PC-3 (cell line): ENCODE measurements around the gene ZNF280D. TPM values are rescaled to one million over a fixed set of nuclear protein-coding genes. Genes with fewer than 3 reads are reported as not detected.

Experiments used
- ATAC-seq: fragments of 200-7000 bp; cut with Tn5 transposase; 2 replicates; pipeline ENCODE4 v1.9.1; 2020; ENCODE audit warnings: mild to moderate bottlenecking, moderate library complexity
- BruUV-seq: library from RNA; stranded (reverse); fragments of 400-500 nt; replicated peaks from 2 replicates; lab custom pipeline; 2021; lab: Mats Ljungman, UMichigan
- CTCF ChIA-PET: fragments of 300-600 bp; sonication (Branson Sonifier 250); formaldehyde crosslinking; loops from one replicate; lab custom pipeline; 2022; ENCODE audit warnings: antibody characterized with exemption; lab: Charles Lee
- POLR2A ChIA-PET: fragments of 300-600 bp; sonication (Branson Sonifier 250); formaldehyde crosslinking; loops from one replicate; lab custom pipeline; 2022; ENCODE audit warnings: antibody characterized with exemption; ENCODE audit not compliant: unreplicated experiment; lab: Charles Lee
- DNase-seq: peaks from one replicate; pipeline ENCODE4 v3.0.0-alpha.2; 2015
- H2AFZ ChIP-seq: fragments of 300-600 bp; sonication (generic); 2 replicates; pipeline ENCODE4 v1.6.0; 2016; ENCODE audit warnings: antibody characterized with exemption, low read length
- H3F3A ChIP-seq: fragments of 300-600 bp; sonication (generic); one replicate; pipeline ENCODE4 v1.6.0; 2017; ENCODE audit warnings: antibody characterized with exemption, low read length, control low read depth, mild to moderate bottlenecking; ENCODE audit not compliant: unreplicated experiment
- H3K27ac ChIP-seq: fragments of 300-600 bp; sonication (generic); 2 replicates; pipeline ENCODE4 v1.5.1; 2016; ENCODE audit warnings: mild to moderate bottlenecking, low read length
- H3K27me3 ChIP-seq: fragments of 300-600 bp; sonication (generic); 2 replicates; pipeline ENCODE4 v1.6.1; 2016; ENCODE audit warnings: low read length, mixed read lengths
- H3K36me3 ChIP-seq: fragments of 300-600 bp; sonication (generic); 2 replicates; pipeline ENCODE4 v1.6.1; 2016; ENCODE audit warnings: low read depth, mixed run types, low read length, mixed read lengths
- H3K4me1 ChIP-seq: fragments of 300-600 bp; sonication (generic); 2 replicates; pipeline ENCODE4 v1.5.1; 2016; ENCODE audit warnings: low read length; ENCODE audit not compliant: insufficient read depth
- H3K4me2 ChIP-seq: fragments of 300-600 bp; sonication (generic); 2 replicates; pipeline ENCODE4 v1.6.0; 2016; ENCODE audit warnings: low read length
- H3K4me3 ChIP-seq: fragments of 300-600 bp; sonication (generic); 2 replicates; pipeline ENCODE4 v1.5.1; 2016; ENCODE audit warnings: mild to moderate bottlenecking, low read length, mixed read lengths
- H3K79me2 ChIP-seq: fragments of 300-600 bp; sonication (generic); 2 replicates; pipeline ENCODE4 v1.6.1; 2017; ENCODE audit warnings: low read length, mixed read lengths
- H3K9ac ChIP-seq: fragments of 300-600 bp; sonication (generic); 2 replicates; pipeline ENCODE4 v1.6.0; 2016; ENCODE audit warnings: mild to moderate bottlenecking, low read length
- H3K9me2 ChIP-seq: fragments of 300-600 bp; sonication (generic); replicated peaks from 2 replicates; pipeline ENCODE4 v1.6.1; 2016; ENCODE audit warnings: mixed run types, low read length, mixed read lengths
- H3K9me3 ChIP-seq: fragments of 300-600 bp; sonication (generic); 2 replicates; pipeline ENCODE4 v1.6.1; 2016; ENCODE audit warnings: low read length, mixed read lengths
- H4K20me1 ChIP-seq: fragments of 300-600 bp; sonication (generic); 2 replicates; pipeline ENCODE4 v1.6.1; 2016; ENCODE audit warnings: low read length, mixed read lengths
- EZH2 ChIP-seq: fragments of 300-600 bp; sonication (generic); IDR thresholded peaks from one replicate; pipeline ENCODE4 v1.6.1; 2017; ENCODE audit warnings: antibody characterized with exemption, mild to moderate bottlenecking, low read length; ENCODE audit not compliant: unreplicated experiment
- EZH2phosphoT487 ChIP-seq: fragments of 300-600 bp; sonication (generic); IDR thresholded peaks from 2 replicates; pipeline ENCODE4 v1.6.1; 2018; ENCODE audit warnings: mild to moderate bottlenecking, antibody characterized with exemption, low read length, borderline replicate concordance
- intact Hi-C: fragments of 100-400 bp; cut with micrococcal nuclease; formaldehyde crosslinking; loops from 2 replicates; pipeline ENCODE4 v1.9.0; 2023
- total RNA-seq: library from RNA; depleted of rRNA; stranded (reverse); fragments of >200 nt; gene quantifications from 2 replicates; pipeline ENCODE4 v1.2.3, GENCODE V29; 2014
- TF ChIP-seq, protein P1 (sequence below): fragments of 300-600 bp; sonication (generic); conservative IDR thresholded peaks from 2 replicates; pipeline ENCODE4 v1.5.1; 2017; ENCODE audit warnings: antibody characterized with exemption, low read depth, mild to moderate bottlenecking, low read length

ZNF280D gene
- total RNA-seq, 1 experiment from 2014 or later, result 7.4 TPM

DNA sequence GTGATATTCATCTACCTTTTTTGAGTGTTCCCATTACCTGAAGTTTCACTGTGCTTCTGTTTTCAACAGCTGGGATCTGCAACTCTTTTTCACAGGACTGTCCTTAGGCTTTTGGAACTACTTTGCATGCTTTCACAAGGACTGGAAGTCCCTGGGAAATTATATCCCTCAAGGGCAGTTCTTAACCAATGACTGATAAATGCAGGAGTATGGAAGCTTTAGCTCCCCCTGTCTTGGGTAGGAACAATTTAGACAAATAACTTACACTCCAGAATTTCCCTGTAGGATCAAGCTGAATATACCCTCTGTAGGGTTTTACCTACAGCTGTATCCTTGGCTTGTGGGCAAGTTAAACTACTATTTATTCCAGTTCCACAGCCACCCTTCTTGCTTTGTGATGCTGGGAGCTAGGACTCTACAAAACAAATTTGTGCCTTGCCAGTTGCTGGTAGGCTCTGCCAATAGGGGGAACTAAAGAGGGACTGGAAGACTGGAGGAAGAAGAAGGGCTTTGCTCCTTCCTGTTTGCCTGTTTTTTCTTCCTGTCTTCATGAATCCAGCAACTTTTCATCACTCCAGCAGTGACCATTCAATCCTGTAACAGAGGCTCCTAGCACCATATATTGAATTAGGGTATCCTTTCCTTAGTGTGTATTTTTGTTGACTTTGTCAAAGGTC lies 6.8 kb upstream of the ZNF280D start:
- H3K36me3 ChIP-seq, result no peaks in the 10 kb centered on the region
- no peaks in the 10 kb centered on the region for H3K9me3 ChIP-seq
- ATAC-seq (no peak), DNase-seq (peak; percentile 14)
- intact Hi-C loops, result loop anchor here (10.0 kb wide), 1 partner anchor 175 kb away; the partner anchor contains the start of gene TCF12
- H3K27me3 ChIP-seq, result no peaks in the 10 kb centered on the region
- no peak overlapping the region for H3K4me3 ChIP-seq
- BruUV-seq, result no TSS peak
- no peaks in the 10 kb centered on the region for H3K79me2 ChIP-seq
- ChIA-PET CTCF (interaction anchor here (0.7 kb wide), 1 partner anchor 130 kb away, joined by 3 read pairs; no protein-coding TSS in a partner anchor), POLR2A (no interaction called here)
- no peak overlapping the region for H3K4me2 ChIP-seq
- no peaks in the 10 kb centered on the region for H3K9me2 ChIP-seq
- H3K9ac ChIP-seq, result no peak overlapping the region
- H3K4me1 ChIP-seq, result 0 out of 2 replicates have a peak, but pooled peaks cover 3% of the 10 kb centered on the region
- no peaks in the 10 kb centered on the region for H4K20me1 ChIP-seq
- H3F3A ChIP-seq, result no peaks in the 10 kb centered on the region
- H3K27ac ChIP-seq, result no peak overlapping the region
- TF ChIP-seq EZH2, result no peak
- TF ChIP-seq, protein P1, sequence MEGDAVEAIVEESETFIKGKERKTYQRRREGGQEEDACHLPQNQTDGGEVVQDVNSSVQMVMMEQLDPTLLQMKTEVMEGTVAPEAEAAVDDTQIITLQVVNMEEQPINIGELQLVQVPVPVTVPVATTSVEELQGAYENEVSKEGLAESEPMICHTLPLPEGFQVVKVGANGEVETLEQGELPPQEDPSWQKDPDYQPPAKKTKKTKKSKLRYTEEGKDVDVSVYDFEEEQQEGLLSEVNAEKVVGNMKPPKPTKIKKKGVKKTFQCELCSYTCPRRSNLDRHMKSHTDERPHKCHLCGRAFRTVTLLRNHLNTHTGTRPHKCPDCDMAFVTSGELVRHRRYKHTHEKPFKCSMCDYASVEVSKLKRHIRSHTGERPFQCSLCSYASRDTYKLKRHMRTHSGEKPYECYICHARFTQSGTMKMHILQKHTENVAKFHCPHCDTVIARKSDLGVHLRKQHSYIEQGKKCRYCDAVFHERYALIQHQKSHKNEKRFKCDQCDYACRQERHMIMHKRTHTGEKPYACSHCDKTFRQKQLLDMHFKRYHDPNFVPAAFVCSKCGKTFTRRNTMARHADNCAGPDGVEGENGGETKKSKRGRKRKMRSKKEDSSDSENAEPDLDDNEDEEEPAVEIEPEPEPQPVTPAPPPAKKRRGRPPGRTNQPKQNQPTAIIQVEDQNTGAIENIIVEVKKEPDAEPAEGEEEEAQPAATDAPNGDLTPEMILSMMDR, result peak; percentile 46
- H2AFZ ChIP-seq, result no peak overlapping the region

DNA sequence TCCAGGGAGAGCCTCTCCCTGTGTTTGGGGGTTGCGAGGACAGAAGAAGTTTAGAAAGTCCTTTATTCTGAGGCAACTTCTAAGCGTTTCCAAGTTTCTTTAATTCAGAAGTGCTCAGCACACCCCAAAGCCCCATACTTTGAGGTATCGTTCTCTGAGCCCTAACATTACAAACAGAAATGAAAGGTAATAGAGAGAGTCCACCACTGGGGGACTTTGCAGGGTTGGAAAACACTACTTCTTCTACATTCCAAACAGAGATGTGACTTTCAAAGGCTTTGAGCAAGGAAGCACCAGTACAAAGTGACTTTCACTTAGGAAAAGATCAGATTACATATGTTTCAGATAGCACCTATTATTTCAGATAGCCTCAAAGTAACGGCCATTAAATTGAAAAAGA lies 6.2 kb upstream of the ZNF280D start:
- ChIA-PET POLR2A (no interaction called here), CTCF (no interaction called here)
- Histone ChIP-seq H3K79me2 (no peaks in the 10 kb centered on the region), H4K20me1 (no peaks in the 10 kb centered on the region), H3F3A (no peaks in the 10 kb centered on the region), H3K9ac (no peak overlapping the region), H3K27ac (no peak overlapping the region), H3K9me3 (0 out of 2 replicates have a peak, but pooled peaks cover 1% of the 10 kb centered on the region), H2AFZ (no peak overlapping the region), H3K36me3 (no peaks in the 10 kb centered on the region), H3K4me3 (no peak overlapping the region), H3K27me3 (no peaks in the 10 kb centered on the region), H3K4me1 (0 out of 2 replicates have a peak, but pooled peaks cover 3% of the 10 kb centered on the region), H3K4me2 (no peak overlapping the region), H3K9me2 (no peaks in the 10 kb centered on the region)
- BruUV-seq, result no TSS peak
- no peak for TF ChIP-seq EZH2
- TF ChIP-seq, protein P1, result no peak
- TF ChIP-seq EZH2phosphoT487, result no peak
- intact Hi-C loops, result loop anchor here (10.0 kb wide), 1 partner anchor 175 kb away; the partner anchor contains the start of gene TCF12
- DNase-seq, result no peak
- ATAC-seq, result no peak

DNA sequence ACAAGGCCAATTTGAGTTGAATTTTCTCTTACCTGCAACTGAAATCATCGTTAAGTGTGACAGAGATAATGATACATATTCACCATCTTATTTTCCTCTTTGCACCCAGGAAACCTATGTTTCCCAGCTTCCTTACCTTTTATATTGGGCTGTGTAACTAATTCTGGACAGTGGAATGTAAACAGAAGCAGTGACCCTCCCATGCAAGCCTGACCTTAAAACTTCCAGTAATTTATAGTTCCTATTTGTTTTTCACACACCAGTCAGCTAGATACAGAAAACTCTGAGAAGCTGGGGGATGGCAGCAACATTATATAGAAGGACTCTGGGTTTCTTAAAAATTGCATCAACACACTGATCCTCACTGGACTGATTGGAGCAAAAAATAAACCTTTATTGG lies 4.5 kb upstream of the ZNF280D start:
- Histone ChIP-seq H3F3A (no peaks in the 10 kb centered on the region), H3K36me3 (no peaks in the 10 kb centered on the region), H3K4me2 (no peak overlapping the region), H3K27ac (no peak overlapping the region), H3K9me3 (0 out of 2 replicates have a peak, but pooled peaks cover 3% of the 10 kb centered on the region), H3K4me1 (peaks cover 6% of the 10 kb centered on the region; the same call in 1 of the 2 replicates), H3K27me3 (no peaks in the 10 kb centered on the region), H2AFZ (no peak overlapping the region), H3K4me3 (no peak overlapping the region), H3K9me2 (no peaks in the 10 kb centered on the region), H3K9ac (no peak overlapping the region), H4K20me1 (no peaks in the 10 kb centered on the region), H3K79me2 (peaks cover 2% of the 10 kb centered on the region)
- intact Hi-C loops, result loop anchor here (10.0 kb wide), 1 partner anchor 177 kb away; the partner anchor contains the start of gene TCF12
- ChIA-PET POLR2A (no interaction called here), CTCF (no interaction called here)
- ATAC-seq (0 out of 2 replicates have a peak, but pooled peaks have one; percentile 11), DNase-seq (no peak)
- BruUV-seq, result no TSS peak
- no peak for TF ChIP-seq EZH2phosphoT487
- TF ChIP-seq, protein P1, result no peak
- no peak for TF ChIP-seq EZH2
